HFFc6 (cell line): Measurements from ENCODE around the gene FBXW12. TPM values are rescaled to one million over a fixed set of nuclear protein-coding genes. Genes with fewer than 3 reads are reported as not detected.

Experiments used
- DNase-seq: peaks from one replicate; pipeline ENCODE4 v3.0.0-alpha.2; 2018
- H3K27ac Mint-ChIP-seq: 2 replicates; pipeline ENCODE4 v1.8.0; 2020; ENCODE audit warnings: mild to moderate bottlenecking, mixed read lengths
- H3K27me3 Mint-ChIP-seq: 2 replicates; pipeline ENCODE4 v1.8.0; 2021; ENCODE audit warnings: mild to moderate bottlenecking, moderate library complexity, mixed read lengths; ENCODE audit not compliant: insufficient read depth
- H3K36me3 Mint-ChIP-seq: 2 replicates; pipeline ENCODE4 v1.8.0; 2021; ENCODE audit warnings: low read depth, mixed read lengths
- H3K4me1 Mint-ChIP-seq: 2 replicates; pipeline ENCODE4 v1.8.0; 2020; ENCODE audit warnings: low read depth, mixed read lengths
- H3K4me3 Mint-ChIP-seq: 2 replicates; pipeline ENCODE4 v1.8.0; 2020; ENCODE audit warnings: mild to moderate bottlenecking, moderate library complexity, mixed read lengths
- H3K9me3 Mint-ChIP-seq: 2 replicates; pipeline ENCODE4 v1.8.0; 2020; ENCODE audit warnings: mild to moderate bottlenecking, mixed read lengths
- CTCF ChIP-seq: fragments of 200-600 bp; sonication (generic); IDR thresholded peaks from 2 replicates; pipeline ENCODE4 v1.5.0; 2021; ENCODE audit warnings: antibody characterized with exemption, mild to moderate bottlenecking
- total RNA-seq, 6 experiments: library from RNA; stranded (reverse); fragmentation: NEBNext Ultra II Directional; extraction: Animal tissue kit (Norgen Biotek cat#: 25700); gene quantifications; 2 replicates in 1 of 6; 3 replicates in 5 of 6; pipeline ENCODE4 v1.2.3, GENCODE V29; 2021

FBXW12 gene
- total RNA-seq, 6 experiments from 2014 or later: not detected

GRCh38 chr3:48406443-48407431, 34.7 kb downstream of the FBXW12 start:
- Mint-ChIP-seq H3K36me3 (peaks cover 5% of the 10 kb centered on the region; the same call in 1 of the 2 replicates), H3K27me3 (no peaks in the 10 kb centered on the region), H3K4me1 (peaks cover 12% of the 10 kb centered on the region), H3K9me3 (no peaks in the 10 kb centered on the region), H3K4me3 (no peak overlapping the region), H3K27ac (no peak overlapping the region)
- no peak for DNase-seq
- TF ChIP-seq CTCF: no peak

GRCh38 chr3:48407542-48408099, 35.6 kb downstream of the FBXW12 start:
- DNase-seq: no peak
- H3K36me3 Mint-ChIP-seq: peaks cover 5% of the 10 kb centered on the region; the same call in 1 of the 2 replicates
- no peaks in the 10 kb centered on the region for H3K9me3 Mint-ChIP-seq
- H3K4me3 Mint-ChIP-seq: no peak overlapping the region
- H3K4me1 Mint-ChIP-seq: peaks cover 3% of the 10 kb centered on the region
- no peak overlapping the region for H3K27ac Mint-ChIP-seq
- no peak for TF ChIP-seq CTCF
- no peaks in the 10 kb centered on the region for H3K27me3 Mint-ChIP-seq

GRCh38 chr3:48408823-48409281, 36.8 kb downstream of the FBXW12 start:
- H3K27ac Mint-ChIP-seq: no peak overlapping the region
- no peak overlapping the region for H3K4me3 Mint-ChIP-seq
- no peaks in the 10 kb centered on the region for H3K9me3 Mint-ChIP-seq
- no peak for DNase-seq
- no peaks in the 10 kb centered on the region; the same call in 1 of the 2 replicates for H3K27me3 Mint-ChIP-seq
- H3K4me1 Mint-ChIP-seq: no peaks in the 10 kb centered on the region
- H3K36me3 Mint-ChIP-seq: no peaks in the 10 kb centered on the region
- peak; percentile 47 for TF ChIP-seq CTCF

GRCh38 chr3:48409291-48410201, 37.5 kb downstream of the FBXW12 start:
- no peaks in the 10 kb centered on the region for H3K9me3 Mint-ChIP-seq
- DNase-seq: no peak
- no peak for TF ChIP-seq CTCF
- no peak overlapping the region for H3K27ac Mint-ChIP-seq
- H3K36me3 Mint-ChIP-seq: no peaks in the 10 kb centered on the region
- H3K4me1 Mint-ChIP-seq: no peaks in the 10 kb centered on the region
- H3K27me3 Mint-ChIP-seq: no peaks in the 10 kb centered on the region; the same call in 1 of the 2 replicates
- H3K4me3 Mint-ChIP-seq: no peak overlapping the region
